Activated CD4-positive, alpha-beta T cell treated with anti-CD3 and anti-CD28 coated beads, Interleukin-2, amount 50 U/mL, for 24 hours (primary cell): ENCODE results near the gene XKRX.

ENCODE experiments used
- DNase-seq, 2 donors: peaks; one replicate each; pipeline ENCODE4 v3.0.0-alpha.2; 2020; ENCODE audit warnings: low read depth in 1 of 2, low spot score in 1 of 2

The XKRX gene

GRCh38 chrX:100895365-100896075, 33.2 kb downstream of the XKRX start:
- DNase-seq = no peak

DNA sequence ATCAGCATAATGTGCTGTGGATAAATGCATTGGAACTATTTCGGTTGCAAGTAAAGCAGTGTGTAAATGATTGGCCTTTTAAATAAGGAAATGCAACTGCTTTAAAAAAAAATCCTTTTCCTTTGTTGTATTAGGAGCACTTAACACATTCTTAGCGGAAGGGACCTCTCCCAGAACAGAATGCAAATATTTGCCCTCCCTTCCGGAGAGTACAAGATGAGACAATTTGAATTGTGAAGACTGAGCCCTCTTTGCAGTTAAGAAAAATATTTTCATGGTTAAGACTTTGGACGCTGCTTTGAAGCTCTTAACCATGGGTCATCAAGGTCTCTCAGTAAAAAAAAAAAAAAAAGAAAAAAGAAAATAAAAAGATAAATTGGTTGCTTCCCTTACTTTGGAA, 45.1 kb downstream of the XKRX start:
- DNase-seq = no peak

DNA sequence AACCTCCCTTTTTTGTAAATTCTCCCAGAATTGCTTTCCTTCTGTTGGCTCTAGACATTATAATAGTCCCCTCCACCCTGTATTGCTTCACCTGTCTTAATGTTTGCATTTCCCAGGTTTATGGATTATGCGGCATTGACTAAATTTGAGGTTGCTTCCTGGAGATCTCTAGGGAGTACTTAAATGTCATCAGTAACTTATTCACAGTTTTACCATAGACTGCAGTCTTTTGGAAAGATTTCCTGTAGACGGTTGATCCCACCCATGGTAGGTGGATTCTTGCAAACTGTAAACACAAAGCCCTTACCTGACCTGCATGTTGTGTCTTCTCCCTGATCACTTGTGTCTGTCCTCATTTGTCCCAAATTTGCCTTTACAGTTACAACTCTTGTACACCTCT, 48.3 kb downstream of the XKRX start:
- DNase-seq = no peak

DNA sequence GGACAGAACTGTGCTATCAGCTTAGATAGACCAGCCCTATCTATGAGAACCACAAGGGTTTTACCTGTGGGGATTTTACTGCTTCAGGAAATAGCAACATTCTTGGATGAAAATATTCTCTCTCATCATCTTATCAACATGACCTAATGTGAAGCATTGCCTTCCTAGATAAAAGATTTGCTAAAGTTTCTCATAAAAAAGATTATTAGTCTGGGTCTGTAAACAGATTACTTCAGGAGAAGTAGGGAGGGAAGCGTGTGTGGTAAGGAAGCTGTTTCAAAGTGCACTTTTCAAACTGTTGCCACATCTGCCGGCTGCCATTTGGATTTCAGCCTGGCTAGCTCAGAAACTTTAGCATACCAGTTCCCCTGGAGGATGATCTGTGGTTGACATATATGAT, 54.4 kb downstream of the XKRX start, which contains the start of gene NOX1:
TSS of gene NOX1 (minus strand) at position 35 of the 400 bp plus-strand sequence. CDS start 220 bp downstream, outside the sequence.
- no peak for DNase-seq

DNA sequence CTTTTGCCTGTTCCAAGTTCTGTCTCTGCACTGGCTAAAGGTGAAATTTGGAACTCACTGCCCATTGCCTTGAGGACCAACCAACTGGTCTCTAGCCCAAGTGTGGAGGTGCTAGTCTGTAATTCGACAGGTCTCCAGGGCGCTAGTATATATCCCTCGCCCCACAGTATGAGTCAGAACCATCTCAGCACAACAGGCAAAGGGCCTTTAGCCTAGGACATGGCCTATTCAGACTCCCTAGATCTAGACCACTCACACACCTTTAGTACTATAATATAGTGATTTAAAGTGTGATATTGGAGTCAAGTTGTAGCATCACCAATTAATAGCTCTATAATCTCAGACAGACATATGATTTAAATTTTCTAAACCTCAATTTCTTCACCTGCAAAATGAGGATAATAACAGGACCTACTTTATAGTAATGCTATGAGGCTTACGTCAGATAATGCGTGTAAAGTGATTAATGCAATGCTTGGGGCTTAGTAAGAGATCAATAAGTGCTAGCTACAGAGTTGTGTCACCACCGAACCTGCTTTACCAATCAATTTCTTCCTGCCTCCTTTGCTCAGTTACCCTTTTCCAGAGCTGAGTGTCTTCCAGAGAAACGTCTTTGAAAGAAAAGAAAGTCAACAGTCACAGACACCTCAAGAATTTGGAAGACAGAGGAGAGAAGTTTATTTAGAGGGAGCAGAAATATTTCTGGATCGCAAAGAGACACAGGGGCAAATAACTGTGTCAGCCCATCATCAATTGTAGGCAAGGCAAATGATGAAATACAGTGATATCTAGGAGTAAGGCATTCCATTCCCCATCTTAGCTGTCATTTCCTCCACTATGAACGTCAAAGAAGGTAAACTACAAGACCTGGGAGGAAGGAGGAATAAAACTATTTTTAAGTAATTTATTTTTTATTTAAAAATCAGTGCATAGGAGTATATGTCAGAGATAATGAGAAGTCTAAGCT, 56.8 kb downstream of the XKRX start:
- no peak for DNase-seq

- no peak for DNase-seq
Observed at GRCh38 chrX:100870527-100870926, 58.2 kb downstream of the XKRX start.

GRCh38 chrX:100868273-100868672, 60.4 kb downstream of the XKRX start:
- DNase-seq = no peak

DNA sequence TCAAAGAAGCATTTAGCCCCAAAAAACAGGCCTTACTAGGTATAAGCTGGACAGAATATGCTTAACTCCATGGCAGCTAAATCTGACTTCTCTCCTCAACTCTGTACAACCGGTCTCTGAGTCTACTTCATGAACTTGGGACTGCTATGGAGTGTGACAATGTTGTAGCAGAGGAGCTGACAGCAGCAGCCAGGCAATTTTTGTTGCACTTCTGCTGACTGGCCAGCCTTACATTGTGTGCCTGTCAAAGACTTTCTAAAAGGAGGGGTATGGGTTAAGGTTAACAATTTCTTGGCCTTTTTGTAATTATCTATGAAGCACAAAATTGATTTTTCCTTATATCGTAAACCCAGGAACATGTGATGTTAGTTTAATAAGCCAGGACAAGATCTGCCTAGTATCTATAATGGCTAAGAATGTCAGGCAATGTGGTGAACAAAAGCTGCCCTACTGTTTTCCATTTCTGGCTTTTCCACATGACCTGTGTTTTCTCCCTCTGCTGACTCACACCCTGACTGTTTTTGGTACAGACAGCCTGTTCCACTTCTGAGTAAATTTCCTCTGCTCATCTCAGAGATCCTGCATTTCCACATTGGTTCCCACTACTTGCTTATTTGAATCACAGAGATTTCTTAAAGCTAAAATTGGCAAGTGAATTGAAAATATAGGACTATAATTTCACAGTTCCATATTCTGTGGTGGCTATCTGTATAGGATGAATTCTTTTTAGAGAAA, 63.9 kb downstream of the XKRX start:
- no peak for DNase-seq
